Osteoblast (primary cell): Measurements from ENCODE around the gene PHF20. TPM values are rescaled to one million over a fixed set of nuclear protein-coding genes. Genes with fewer than 3 reads are reported as not detected.
A peak's percentile ranks its signal among the peaks of the same experiment; 100 is the strongest.
"Not testable (repeated sequence)": the region's sequence is repeated elsewhere in the genome, so short reads cannot be mapped to it uniquely, and the experiment has no call there.

Source experiments
- DNase-seq: peaks from one replicate; pipeline ENCODE4 v3.0.0; 2011; ENCODE audit warnings: low spot score, mixed read lengths; ENCODE audit not compliant: insufficient read length; ENCODE audit errors: missing footprints
- H2AFZ ChIP-seq: 2 replicates; pipeline ENCODE4 v1.6.0; 2011; ENCODE audit warnings: mild to moderate bottlenecking, low read length
- H3K27ac ChIP-seq: 2 replicates; pipeline ENCODE4 v1.5.1; 2011; ENCODE audit warnings: mild to moderate bottlenecking, low read depth, low read length, moderate library complexity
- H3K27me3 ChIP-seq: 2 replicates; pipeline ENCODE4 v1.6.0; 2012; ENCODE audit warnings: mild to moderate bottlenecking, control low read depth, inconsistent platforms, low read length, moderate library complexity; ENCODE audit not compliant: insufficient read depth
- H3K36me3 ChIP-seq: 2 replicates; pipeline ENCODE4 v1.5.1; 2011; ENCODE audit warnings: mild to moderate bottlenecking, low read length, control low read depth, moderate library complexity; ENCODE audit not compliant: insufficient read depth
- H3K4me1 ChIP-seq: 2 replicates; pipeline ENCODE4 v1.5.1; 2011; ENCODE audit warnings: mild to moderate bottlenecking, low read length, control low read depth, moderate library complexity; ENCODE audit not compliant: insufficient read depth
- H3K4me2 ChIP-seq: 2 replicates; pipeline ENCODE4 v1.6.0; 2011; ENCODE audit warnings: mild to moderate bottlenecking, low read length; ENCODE audit not compliant: insufficient read depth
- H3K4me3 ChIP-seq: fragments of 200-600 bp; sonication (generic); 3 replicates; pipeline ENCODE4 v1.5.1; 2012; ENCODE audit warnings: mild to moderate bottlenecking, low read length, inconsistent platforms; ENCODE audit not compliant: insufficient read depth
- H3K79me2 ChIP-seq: 2 replicates; pipeline ENCODE4 v1.6.0; 2012; ENCODE audit warnings: mild to moderate bottlenecking, low read length, control low read depth, inconsistent platforms; ENCODE audit not compliant: insufficient read depth
- H3K9me3 ChIP-seq: 2 replicates; pipeline ENCODE4 v1.5.1; 2011; ENCODE audit warnings: low read depth, low read length, control low read depth
- H4K20me1 ChIP-seq: 2 replicates; pipeline ENCODE4 v1.6.0; 2012; ENCODE audit warnings: mild to moderate bottlenecking, low read length, control low read depth; ENCODE audit not compliant: insufficient read depth
- total RNA-seq: library from RNA; depleted of rRNA; stranded (reverse); fragments of >200 nt; gene quantifications from 2 replicates; pipeline ENCODE4 v1.2.3, GENCODE V29; 2012
- TF ChIP-seq, protein P1 (sequence below): IDR thresholded peaks from 2 replicates; pipeline ENCODE4 v1.5.1; 2011; ENCODE audit warnings: mild to moderate bottlenecking, low read depth, low read length, moderate library complexity; ENCODE audit errors: extremely low read depth

PHF20 gene
- total RNA-seq, 1 donor, result 39.1 TPM

DNA sequence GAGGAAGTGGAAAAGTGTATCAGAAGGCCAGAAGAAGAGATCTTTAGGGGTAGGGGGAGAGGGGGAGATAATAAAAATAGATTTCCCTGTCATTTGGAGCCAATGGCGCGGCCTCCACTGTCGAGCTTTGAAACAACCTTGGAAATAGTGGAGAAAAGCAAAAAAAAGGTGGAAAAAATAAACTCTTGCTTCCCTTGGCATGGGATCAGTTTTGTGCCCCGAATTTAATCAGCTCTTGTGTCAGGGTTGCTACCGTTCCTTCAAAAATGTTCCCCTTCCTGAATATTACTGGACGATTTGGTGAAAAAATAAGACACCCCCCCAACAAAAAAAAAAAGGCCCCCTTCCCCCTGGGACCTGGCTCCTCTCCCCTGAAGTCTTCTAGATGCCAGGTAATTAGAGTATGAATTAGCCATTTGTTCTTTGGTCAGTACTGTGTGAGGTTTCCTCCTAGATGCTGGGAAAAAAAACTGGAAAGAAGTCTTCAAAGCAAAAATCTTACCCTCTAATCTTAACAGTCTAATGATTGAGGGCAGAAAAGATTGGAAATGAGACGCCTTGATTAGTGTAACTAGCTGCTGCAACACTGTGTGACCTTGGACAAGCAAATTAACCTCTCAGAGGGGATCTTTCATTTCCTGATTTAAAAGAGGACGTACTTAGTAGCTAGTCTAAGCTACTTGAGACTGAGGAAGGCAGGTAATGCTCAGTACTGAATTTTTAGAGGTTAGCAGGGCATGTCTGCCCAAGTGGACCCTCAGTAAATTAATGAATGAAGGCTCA is 28.9 kb upstream of the PHF20 start:
- Histone ChIP-seq H3K79me2 (peaks cover 50% of the 10 kb centered on the region), H3K36me3 (peaks cover 28% of the 10 kb centered on the region), H3K27ac (peak overlapping the region; percentile 99), H3K4me2 (peak overlapping the region; percentile 94), H3K27me3 (no peaks in the 10 kb centered on the region), H4K20me1 (peaks cover 26% of the 10 kb centered on the region), H2AFZ (peak overlapping the region; percentile 18), H3K4me1 (peaks cover 36% of the 10 kb centered on the region), H3K4me3 (peak overlapping the region; percentile 77), H3K9me3 (no peaks in the 10 kb centered on the region)
- TF ChIP-seq, protein P1, sequence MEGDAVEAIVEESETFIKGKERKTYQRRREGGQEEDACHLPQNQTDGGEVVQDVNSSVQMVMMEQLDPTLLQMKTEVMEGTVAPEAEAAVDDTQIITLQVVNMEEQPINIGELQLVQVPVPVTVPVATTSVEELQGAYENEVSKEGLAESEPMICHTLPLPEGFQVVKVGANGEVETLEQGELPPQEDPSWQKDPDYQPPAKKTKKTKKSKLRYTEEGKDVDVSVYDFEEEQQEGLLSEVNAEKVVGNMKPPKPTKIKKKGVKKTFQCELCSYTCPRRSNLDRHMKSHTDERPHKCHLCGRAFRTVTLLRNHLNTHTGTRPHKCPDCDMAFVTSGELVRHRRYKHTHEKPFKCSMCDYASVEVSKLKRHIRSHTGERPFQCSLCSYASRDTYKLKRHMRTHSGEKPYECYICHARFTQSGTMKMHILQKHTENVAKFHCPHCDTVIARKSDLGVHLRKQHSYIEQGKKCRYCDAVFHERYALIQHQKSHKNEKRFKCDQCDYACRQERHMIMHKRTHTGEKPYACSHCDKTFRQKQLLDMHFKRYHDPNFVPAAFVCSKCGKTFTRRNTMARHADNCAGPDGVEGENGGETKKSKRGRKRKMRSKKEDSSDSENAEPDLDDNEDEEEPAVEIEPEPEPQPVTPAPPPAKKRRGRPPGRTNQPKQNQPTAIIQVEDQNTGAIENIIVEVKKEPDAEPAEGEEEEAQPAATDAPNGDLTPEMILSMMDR, result no peak
- DNase-seq, result no peak

- H2AFZ ChIP-seq, result peak overlapping the region; percentile 75
- H3K36me3 ChIP-seq, result peaks cover 18% of the 10 kb centered on the region
- H3K4me1 ChIP-seq, result peaks cover 31% of the 10 kb centered on the region
- no peak for DNase-seq
- H3K27me3 ChIP-seq, result no peaks in the 10 kb centered on the region
- H3K79me2 ChIP-seq, result peaks cover 40% of the 10 kb centered on the region
- H3K9me3 ChIP-seq, result no peaks in the 10 kb centered on the region
- H3K4me2 ChIP-seq, result peak overlapping the region; percentile 94
- peaks cover 17% of the 10 kb centered on the region for H4K20me1 ChIP-seq
- H3K4me3 ChIP-seq, result peak overlapping the region; percentile 38
- TF ChIP-seq, protein P1, result no peak
- peak overlapping the region; percentile 99 for H3K27ac ChIP-seq
Measured at GRCh38 chr20:35743693-35744491, 27.9 kb upstream of the PHF20 start.

DNA sequence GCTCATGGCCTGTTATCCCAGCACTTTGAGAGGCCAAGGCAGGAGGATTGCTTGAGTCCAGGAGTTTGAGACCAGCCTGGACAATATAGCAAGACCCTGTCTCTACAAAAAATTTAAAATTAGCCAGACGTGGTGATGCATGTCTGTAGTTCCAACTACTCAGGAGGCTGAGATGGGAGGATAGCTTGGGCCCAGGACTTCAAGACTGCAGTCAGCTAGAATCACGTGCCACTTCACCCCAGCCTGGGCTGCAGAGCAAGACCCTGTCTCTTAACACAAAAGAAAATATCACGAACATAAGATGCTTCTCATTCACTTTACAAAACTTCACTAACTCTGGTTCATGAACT is 27.3 kb upstream of the PHF20 start:
- H3K9me3 ChIP-seq, H3K4me2 ChIP-seq, H3K4me3 ChIP-seq, H3K27me3 ChIP-seq, DNase-seq: not testable (repeated sequence)
- peaks cover 25% of the 10 kb centered on the region for H3K4me1 ChIP-seq
- H3K27ac ChIP-seq, result peak overlapping the region; percentile 99
- peaks cover 12% of the 10 kb centered on the region for H3K36me3 ChIP-seq
- peaks cover 35% of the 10 kb centered on the region for H3K79me2 ChIP-seq
- peaks cover 11% of the 10 kb centered on the region for H4K20me1 ChIP-seq
- peak overlapping the region; percentile 9 for H2AFZ ChIP-seq

GRCh38 chr20:35750611-35751010 is 21.2 kb upstream of the PHF20 start:
- Histone ChIP-seq H3K27me3 (no peaks in the 10 kb centered on the region), H3K9me3 (no peaks in the 10 kb centered on the region), H3K4me1 (no peaks in the 10 kb centered on the region), H2AFZ (no peak overlapping the region), H3K4me2 (no peak overlapping the region), H4K20me1 (no peaks in the 10 kb centered on the region), H3K36me3 (no peaks in the 10 kb centered on the region), H3K4me3 (no peak overlapping the region), H3K27ac (no peak overlapping the region), H3K79me2 (no peaks in the 10 kb centered on the region)
- TF ChIP-seq, protein P1, result no peak
- no peak for DNase-seq
